WTC11 (cell line): Measurements from ENCODE around the gene RPL35A. TPM values are rescaled to one million over a fixed set of nuclear protein-coding genes. Genes with fewer than 3 reads are reported as not detected.
"Not testable (repeated sequence)": the region's sequence is repeated elsewhere in the genome, so short reads cannot be mapped to it uniquely, and the experiment has no call there.

Experiments used
- ATAC-seq: fragments of 200-7000 bp; cut with Tn5 transposase; 2 replicates; pipeline ENCODE4 v1.10.0; 2021; ENCODE audit warnings: mild to moderate bottlenecking, moderate library complexity
- CTCF ChIA-PET: fragments of 300-600 bp; sonication (Branson Sonifier 250); formaldehyde crosslinking; loops from one replicate; lab custom pipeline; 2021; ENCODE audit warnings: antibody characterized with exemption; lab: Charles Lee
- POLR2A ChIA-PET: fragments of 350-600 bp; sonication (Branson Sonifier 250); formaldehyde crosslinking; loops from one replicate; lab custom pipeline; 2021; ENCODE audit warnings: antibody characterized with exemption; lab: Charles Lee
- DNase-seq: peaks from one replicate; pipeline ENCODE4 v3.0.0; 2021; ENCODE audit warnings: low spot score
- H3K27ac Mint-ChIP-seq: 2 replicates; pipeline ENCODE4 v1.8.0; 2021; ENCODE audit warnings: mixed read lengths
- H3K27me3 Mint-ChIP-seq: 2 replicates; pipeline ENCODE4 v1.8.0; 2021; ENCODE audit warnings: low read depth, mild to moderate bottlenecking, moderate library complexity, mixed read lengths
- H3K36me3 Mint-ChIP-seq: 2 replicates; pipeline ENCODE4 v1.8.0; 2021; ENCODE audit warnings: mixed read lengths
- H3K4me1 Mint-ChIP-seq: 2 replicates; pipeline ENCODE4 v1.8.0; 2022; ENCODE audit warnings: mixed read lengths
- H3K4me3 Mint-ChIP-seq: 2 replicates; pipeline ENCODE4 v1.8.0; 2021; ENCODE audit warnings: mild to moderate bottlenecking, moderate library complexity, mixed read lengths
- H3K9me3 Mint-ChIP-seq: 2 replicates; pipeline ENCODE4 v1.8.0; 2021; ENCODE audit warnings: mixed read lengths
- HMGA2 ChIP-seq: fragments of 250-450 bp; sonication (Bioruptor Pico); IDR thresholded peaks from 2 replicates; pipeline ENCODE4 v1.4.0; 2021; ENCODE audit warnings: mild to moderate bottlenecking, moderate library complexity
- JUN ChIP-seq: sonication (generic); formaldehyde crosslinking; IDR thresholded peaks from 2 replicates; pipeline ENCODE4 v1.8.0; 2023; ENCODE audit warnings: mild to moderate bottlenecking, missing genetic modification reagents
- MXD4 ChIP-seq: fragments of 250-450 bp; sonication (Bioruptor Pico); IDR thresholded peaks from 2 replicates; pipeline ENCODE4 v1.8.0; 2021; ENCODE audit warnings: mild to moderate bottlenecking, moderate library complexity, borderline replicate concordance
- NFE2L1 ChIP-seq: sonication (generic); formaldehyde crosslinking; IDR thresholded peaks from 2 replicates; pipeline ENCODE4 v1.8.1; 2023; ENCODE audit warnings: missing genetic modification reagents
- NR3C1 ChIP-seq: sonication (generic); formaldehyde crosslinking; conservative IDR thresholded peaks from 2 replicates; pipeline ENCODE4 v1.8.1; 2023; ENCODE audit warnings: low read depth, mild to moderate bottlenecking, missing genetic modification reagents
- PRRX2 ChIP-seq: fragments of 250-450 bp; sonication (Bioruptor Pico); IDR thresholded peaks from 2 replicates; pipeline ENCODE4 v1.8.0; 2021; ENCODE audit warnings: mild to moderate bottlenecking
- RELA ChIP-seq: sonication (generic); formaldehyde crosslinking; IDR thresholded peaks from 2 replicates; pipeline ENCODE4 v1.8.1; 2022; ENCODE audit warnings: missing genetic modification reagents, mild to moderate bottlenecking, borderline replicate concordance
- RORB ChIP-seq: fragments of 250-450 bp; sonication (Bioruptor Pico); IDR thresholded peaks from 2 replicates; pipeline ENCODE4 v1.9.0; 2021; ENCODE audit warnings: mild to moderate bottlenecking
- SMAD3 ChIP-seq: sonication (generic); formaldehyde crosslinking; IDR thresholded peaks from 2 replicates; pipeline ENCODE4 v1.8.0; 2022; ENCODE audit warnings: missing genetic modification reagents, mild to moderate bottlenecking, borderline replicate concordance
- SP1 ChIP-seq: sonication (generic); formaldehyde crosslinking; conservative IDR thresholded peaks from 2 replicates; pipeline ENCODE4 v1.8.1; 2022; ENCODE audit warnings: missing genetic modification reagents
- ZNF263 ChIP-seq: sonication (generic); formaldehyde crosslinking; IDR thresholded peaks from 2 replicates; pipeline ENCODE4 v1.8.1; 2022; ENCODE audit warnings: low read depth, mild to moderate bottlenecking, moderate library complexity, missing genetic modification reagents
- ZNF396 ChIP-seq: fragments of 250-450 bp; sonication (Bioruptor Pico); IDR thresholded peaks from 2 replicates; pipeline ENCODE4 v1.8.0; 2021; ENCODE audit warnings: mild to moderate bottlenecking, moderate library complexity, borderline replicate concordance
- ZNF532 ChIP-seq: fragments of 250-450 bp; sonication (Bioruptor Pico); IDR thresholded peaks from 2 replicates; pipeline ENCODE4 v1.9.0; 2021; ENCODE audit warnings: mild to moderate bottlenecking, borderline replicate concordance
- total RNA-seq: library from RNA; stranded (reverse); gene quantifications from 3 replicates; pipeline ENCODE4 v1.2.3, GENCODE V29; 2021
- TF ChIP-seq, protein P1 (sequence below): fragments of 250-450 bp; sonication (Bioruptor Pico); IDR thresholded peaks from 2 replicates; pipeline ENCODE4 v1.9.0; 2021; ENCODE audit warnings: mild to moderate bottlenecking
- TF ChIP-seq, protein P2 (sequence below): sonication (generic); formaldehyde crosslinking; IDR thresholded peaks from 2 replicates; pipeline ENCODE4 v1.8.0; 2023; ENCODE audit warnings: missing genetic modification reagents
- TF ChIP-seq, protein P3 (sequence below): fragments of 250-450 bp; sonication (Bioruptor Pico); IDR thresholded peaks from 2 replicates; pipeline ENCODE4 v1.9.0; 2021; ENCODE audit warnings: moderate library complexity, mild to moderate bottlenecking, inconsistent platforms, borderline replicate concordance

RPL35A gene
- total RNA-seq, 1 experiment from 2014 or later: 1,384 TPM

DNA sequence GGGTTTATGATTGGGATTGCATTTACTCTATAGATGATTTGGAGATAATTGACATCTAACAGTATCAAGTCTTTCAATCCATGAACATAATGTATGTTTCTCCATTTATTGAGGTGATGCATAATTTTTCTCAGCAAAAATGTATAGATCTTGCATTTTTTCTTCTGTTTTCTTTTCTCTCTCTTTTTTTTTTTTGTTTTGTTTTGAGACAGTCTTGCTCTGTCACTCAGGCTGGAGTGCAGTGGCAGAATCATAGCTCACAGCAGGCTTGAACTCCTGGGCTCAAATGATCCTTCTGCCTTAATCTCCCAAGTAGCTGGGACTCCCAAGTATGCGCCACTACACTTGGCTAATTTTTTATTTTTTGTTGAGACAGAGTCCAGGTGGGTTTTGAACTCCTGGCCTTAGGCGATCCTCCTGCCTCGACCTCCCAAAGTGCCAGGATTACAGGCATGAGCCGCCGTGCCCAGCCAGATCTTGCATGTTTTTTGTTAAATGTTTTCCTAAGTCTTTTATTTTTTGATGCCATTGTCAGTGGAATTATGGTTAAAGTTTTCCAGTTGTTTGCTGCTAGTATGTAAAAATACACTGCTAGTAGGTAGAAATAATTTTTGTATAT is 13.1 kb downstream of the RPL35A start (continued):
- TF ChIP-seq, protein P1, sequence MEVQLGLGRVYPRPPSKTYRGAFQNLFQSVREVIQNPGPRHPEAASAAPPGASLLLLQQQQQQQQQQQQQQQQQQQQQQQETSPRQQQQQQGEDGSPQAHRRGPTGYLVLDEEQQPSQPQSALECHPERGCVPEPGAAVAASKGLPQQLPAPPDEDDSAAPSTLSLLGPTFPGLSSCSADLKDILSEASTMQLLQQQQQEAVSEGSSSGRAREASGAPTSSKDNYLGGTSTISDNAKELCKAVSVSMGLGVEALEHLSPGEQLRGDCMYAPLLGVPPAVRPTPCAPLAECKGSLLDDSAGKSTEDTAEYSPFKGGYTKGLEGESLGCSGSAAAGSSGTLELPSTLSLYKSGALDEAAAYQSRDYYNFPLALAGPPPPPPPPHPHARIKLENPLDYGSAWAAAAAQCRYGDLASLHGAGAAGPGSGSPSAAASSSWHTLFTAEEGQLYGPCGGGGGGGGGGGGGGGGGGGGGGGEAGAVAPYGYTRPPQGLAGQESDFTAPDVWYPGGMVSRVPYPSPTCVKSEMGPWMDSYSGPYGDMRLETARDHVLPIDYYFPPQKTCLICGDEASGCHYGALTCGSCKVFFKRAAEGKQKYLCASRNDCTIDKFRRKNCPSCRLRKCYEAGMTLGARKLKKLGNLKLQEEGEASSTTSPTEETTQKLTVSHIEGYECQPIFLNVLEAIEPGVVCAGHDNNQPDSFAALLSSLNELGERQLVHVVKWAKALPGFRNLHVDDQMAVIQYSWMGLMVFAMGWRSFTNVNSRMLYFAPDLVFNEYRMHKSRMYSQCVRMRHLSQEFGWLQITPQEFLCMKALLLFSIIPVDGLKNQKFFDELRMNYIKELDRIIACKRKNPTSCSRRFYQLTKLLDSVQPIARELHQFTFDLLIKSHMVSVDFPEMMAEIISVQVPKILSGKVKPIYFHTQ: no peak
- TF ChIP-seq SP1 (CRISPR knock-in tag) (no peak), ZNF532 (no peak), HMGA2 (CRISPR knock-in tag) (no peak), SMAD3 (CRISPR knock-in tag) (no peak), ZNF396 (CRISPR knock-in tag) (no peak), JUN (CRISPR knock-in tag) (no peak)

GRCh38 chr3:197967337-197967989 is 17.5 kb downstream of the RPL35A start:
- ATAC-seq, H3K27ac Mint-ChIP-seq: not testable (repeated sequence)
- peaks cover 52% of the 10 kb centered on the region for H3K9me3 Mint-ChIP-seq

GRCh38 chr3:197970588-197970987 is 20.6 kb downstream of the RPL35A start:
- peaks cover 4% of the 10 kb centered on the region for H3K27me3 Mint-ChIP-seq
- peaks cover 55% of the 10 kb centered on the region for H3K9me3 Mint-ChIP-seq
- H3K4me3 Mint-ChIP-seq: no peak overlapping the region
- TF ChIP-seq, protein P2, sequence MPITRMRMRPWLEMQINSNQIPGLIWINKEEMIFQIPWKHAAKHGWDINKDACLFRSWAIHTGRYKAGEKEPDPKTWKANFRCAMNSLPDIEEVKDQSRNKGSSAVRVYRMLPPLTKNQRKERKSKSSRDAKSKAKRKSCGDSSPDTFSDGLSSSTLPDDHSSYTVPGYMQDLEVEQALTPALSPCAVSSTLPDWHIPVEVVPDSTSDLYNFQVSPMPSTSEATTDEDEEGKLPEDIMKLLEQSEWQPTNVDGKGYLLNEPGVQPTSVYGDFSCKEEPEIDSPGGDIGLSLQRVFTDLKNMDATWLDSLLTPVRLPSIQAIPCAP (CRISPR knock-in tag): no peak
- TF ChIP-seq ZNF396 (CRISPR knock-in tag) (no peak), MXD4 (CRISPR knock-in tag) (no peak), SP1 (CRISPR knock-in tag) (no peak), ZNF263 (CRISPR knock-in tag) (no peak), RORB (CRISPR knock-in tag) (no peak), NR3C1 (no peak), RELA (no peak), NFE2L1 (CRISPR knock-in tag) (no peak), PRRX2 (CRISPR knock-in tag) (no peak)
- TF ChIP-seq, protein P1: no peak
- TF ChIP-seq, protein P3, sequence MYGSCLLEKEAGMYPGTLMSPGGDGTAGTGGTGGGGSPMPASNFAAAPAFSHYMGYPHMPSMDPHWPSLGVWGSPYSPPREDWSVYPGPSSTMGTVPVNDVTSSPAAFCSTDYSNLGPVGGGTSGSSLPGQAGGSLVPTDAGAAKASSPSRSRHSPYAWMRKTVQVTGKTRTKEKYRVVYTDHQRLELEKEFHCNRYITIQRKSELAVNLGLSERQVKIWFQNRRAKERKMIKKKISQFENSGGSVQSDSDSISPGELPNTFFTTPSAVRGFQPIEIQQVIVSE (CRISPR knock-in tag): no peak
- DNase-seq (no peak), ATAC-seq (no peak)
- ChIA-PET CTCF (no interaction called here), POLR2A (no interaction called here)
- H3K36me3 Mint-ChIP-seq: peaks cover 40% of the 10 kb centered on the region
- H3K4me1 Mint-ChIP-seq: no peaks in the 10 kb centered on the region
- no peak overlapping the region for H3K27ac Mint-ChIP-seq

More at GRCh38 chr3:197967337-197967989, 17.5 kb downstream of the RPL35A start:
- H3K4me3 Mint-ChIP-seq, H3K4me1 Mint-ChIP-seq, H3K27me3 Mint-ChIP-seq, POLR2A ChIA-PET, DNase-seq, CTCF ChIA-PET: not testable (repeated sequence)
- peaks cover 35% of the 10 kb centered on the region for H3K36me3 Mint-ChIP-seq
